T-helper 1 cell (primary cell): ENCODE data around the gene SMO.
"Not testable (repeated sequence)": the region's sequence is repeated elsewhere in the genome, so short reads cannot be mapped to it uniquely, and the experiment has no call there.

Source experiments
- DNase-seq, 5 donors: peaks; one replicate each; pipeline ENCODE4 v3.0.0-alpha.2; 2012 to 2020

The SMO gene

GRCh38 chr7:129240119-129240820 is 51.8 kb downstream of the SMO start:
- no peak for DNase-seq

GRCh38 chr7:129244220-129244619 is 55.8 kb downstream of the SMO start:
- DNase-seq = no peak

- DNase-seq = no peak
These were observed 57.1 kb downstream of the SMO start for GRCh38 chr7:129245533-129245932.

- DNase-seq = no peak
These were observed 58.7 kb downstream of the SMO start for GRCh38 chr7:129247087-129247486.

GRCh38 chr7:129252128-129252527 is 63.7 kb downstream of the SMO start:
- DNase-seq = no peak

- not testable (repeated sequence) for DNase-seq
These were observed 64.2 kb downstream of the SMO start for GRCh38 chr7:129252603-129253002.

GRCh38 chr7:129255800-129256199 is 67.4 kb downstream of the SMO start:
- DNase-seq = no peak

GRCh38 chr7:129256221-129256620 is 67.8 kb downstream of the SMO start:
- no peak for DNase-seq

GRCh38 chr7:129257168-129257567 is 68.7 kb downstream of the SMO start:
- no peak for DNase-seq

- no peak for DNase-seq
These were observed 70.4 kb downstream of the SMO start for GRCh38 chr7:129258649-129259389.

GRCh38 chr7:129262324-129262723 is 73.9 kb downstream of the SMO start:
- no peak for DNase-seq
